MM.1S (cell line): ENCODE data around the gene CTNNA1.

Experiments
- DNase-seq: peaks from one replicate; pipeline ENCODE4 v3.0.0-alpha.2; 2015
- H2AFZ ChIP-seq: fragments of 300-600 bp; sonication (generic); 2 replicates; pipeline ENCODE4 v1.6.0; 2016; ENCODE audit warnings: antibody characterized with exemption, low read length
- H3F3A ChIP-seq: fragments of 300-600 bp; sonication (generic); 2 replicates; pipeline ENCODE4 v1.6.1; 2016; ENCODE audit warnings: mild to moderate bottlenecking, antibody characterized with exemption, low read length, moderate library complexity, mixed read lengths; ENCODE audit not compliant: insufficient read depth
- H3K27ac ChIP-seq: fragments of 300-600 bp; sonication (generic); 2 replicates; pipeline ENCODE4 v1.5.1; 2016; ENCODE audit warnings: mild to moderate bottlenecking, low read length
- H3K27me3 ChIP-seq: fragments of 300-600 bp; sonication (generic); replicated peaks from 2 replicates; pipeline ENCODE4 v1.6.0; 2016; ENCODE audit warnings: low read length; ENCODE audit not compliant: insufficient read depth
- H3K36me3 ChIP-seq: fragments of 300-600 bp; sonication (generic); replicated peaks from 2 replicates; pipeline ENCODE4 v1.6.1; 2016; ENCODE audit warnings: mild to moderate bottlenecking, low read length, mixed read lengths; ENCODE audit not compliant: insufficient read depth
- H3K4me1 ChIP-seq: fragments of 300-600 bp; sonication (generic); 2 replicates; pipeline ENCODE4 v1.6.1; 2016; ENCODE audit warnings: low read length, mixed read lengths
- H3K4me2 ChIP-seq: fragments of 300-600 bp; sonication (generic); 2 replicates; pipeline ENCODE4 v1.6.0; 2016; ENCODE audit warnings: low read depth, low read length
- H3K4me3 ChIP-seq: fragments of 300-600 bp; sonication (generic); 2 replicates; pipeline ENCODE4 v1.5.1; 2016; ENCODE audit warnings: low read length, mixed read lengths
- H3K79me2 ChIP-seq: fragments of 300-600 bp; sonication (generic); 2 replicates; pipeline ENCODE4 v1.6.1; 2016; ENCODE audit warnings: mixed run types, low read length, mixed read lengths
- H3K9ac ChIP-seq: fragments of 300-600 bp; sonication (generic); 2 replicates; pipeline ENCODE4 v1.6.1; 2016; ENCODE audit warnings: low read length, mixed read lengths
- H3K9me2 ChIP-seq: fragments of 300-600 bp; sonication (generic); replicated peaks from 2 replicates; pipeline ENCODE4 v1.6.1; 2016; ENCODE audit warnings: mild to moderate bottlenecking, low read length, mixed read lengths; ENCODE audit not compliant: insufficient read depth
- H3K9me3 ChIP-seq: fragments of 300-600 bp; sonication (generic); replicated peaks from 2 replicates; pipeline ENCODE4 v1.6.1; 2016; ENCODE audit warnings: mild to moderate bottlenecking, low read length, mixed read lengths; ENCODE audit not compliant: insufficient read depth
- H4K20me1 ChIP-seq: fragments of 300-600 bp; sonication (generic); 2 replicates; pipeline ENCODE4 v1.6.1; 2016; ENCODE audit warnings: mild to moderate bottlenecking, low read length, moderate library complexity, mixed read lengths; ENCODE audit not compliant: insufficient read depth
- EZH2 ChIP-seq: fragments of 300-600 bp; sonication (generic); optimal IDR thresholded peaks from 2 replicates; pipeline ENCODE3; 2017; ENCODE audit warnings: low read depth, mild to moderate bottlenecking, antibody characterized with exemption, low read length, mixed read lengths
- EZH2phosphoT487 ChIP-seq: fragments of 300-600 bp; sonication (generic); IDR thresholded peaks from 2 replicates; pipeline ENCODE4 v1.6.1; 2018; ENCODE audit warnings: antibody characterized with exemption, low read length
- TF ChIP-seq, protein P1 (sequence below): fragments of 300-600 bp; sonication (generic); IDR thresholded peaks from 2 replicates; pipeline ENCODE4 v1.5.1; 2016; ENCODE audit warnings: antibody characterized with exemption, low read length, mixed read lengths

The CTNNA1 gene

DNA sequence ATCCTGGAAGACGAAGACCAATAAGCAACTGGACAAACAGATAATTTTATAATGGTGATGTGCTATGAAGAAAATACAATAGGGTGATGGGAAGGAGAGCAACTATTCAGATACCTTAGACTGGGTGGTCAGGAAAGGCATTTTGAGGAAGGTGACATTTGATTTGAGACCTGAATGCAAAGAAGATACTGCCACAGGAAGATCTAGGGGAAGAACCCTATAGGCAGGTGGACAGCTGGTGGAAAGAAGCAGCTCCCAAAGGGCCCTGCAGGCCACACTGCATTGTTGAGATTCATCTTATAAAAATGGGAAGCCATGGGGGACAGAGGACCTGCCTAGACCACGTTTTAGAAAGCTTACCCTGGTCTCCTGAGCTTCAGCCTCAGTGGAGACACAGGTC lies 19.7 kb upstream of the CTNNA1 start:
- Histone ChIP-seq H3K4me1 (no peaks in the 10 kb centered on the region), H4K20me1 (no peaks in the 10 kb centered on the region), H3K9me2 (no peaks in the 10 kb centered on the region), H3F3A (no peaks in the 10 kb centered on the region), H3K4me2 (no peak overlapping the region), H3K36me3 (no peaks in the 10 kb centered on the region), H3K9ac (no peak overlapping the region), H3K27me3 (no peaks in the 10 kb centered on the region), H3K9me3 (no peaks in the 10 kb centered on the region), H3K4me3 (no peak overlapping the region), H2AFZ (no peak overlapping the region), H3K27ac (no peak overlapping the region), H3K79me2 (no peaks in the 10 kb centered on the region)
- no peak for DNase-seq
- TF ChIP-seq EZH2phosphoT487 (no peak), EZH2 (no peak)
- TF ChIP-seq, protein P1, sequence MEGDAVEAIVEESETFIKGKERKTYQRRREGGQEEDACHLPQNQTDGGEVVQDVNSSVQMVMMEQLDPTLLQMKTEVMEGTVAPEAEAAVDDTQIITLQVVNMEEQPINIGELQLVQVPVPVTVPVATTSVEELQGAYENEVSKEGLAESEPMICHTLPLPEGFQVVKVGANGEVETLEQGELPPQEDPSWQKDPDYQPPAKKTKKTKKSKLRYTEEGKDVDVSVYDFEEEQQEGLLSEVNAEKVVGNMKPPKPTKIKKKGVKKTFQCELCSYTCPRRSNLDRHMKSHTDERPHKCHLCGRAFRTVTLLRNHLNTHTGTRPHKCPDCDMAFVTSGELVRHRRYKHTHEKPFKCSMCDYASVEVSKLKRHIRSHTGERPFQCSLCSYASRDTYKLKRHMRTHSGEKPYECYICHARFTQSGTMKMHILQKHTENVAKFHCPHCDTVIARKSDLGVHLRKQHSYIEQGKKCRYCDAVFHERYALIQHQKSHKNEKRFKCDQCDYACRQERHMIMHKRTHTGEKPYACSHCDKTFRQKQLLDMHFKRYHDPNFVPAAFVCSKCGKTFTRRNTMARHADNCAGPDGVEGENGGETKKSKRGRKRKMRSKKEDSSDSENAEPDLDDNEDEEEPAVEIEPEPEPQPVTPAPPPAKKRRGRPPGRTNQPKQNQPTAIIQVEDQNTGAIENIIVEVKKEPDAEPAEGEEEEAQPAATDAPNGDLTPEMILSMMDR: no peak

DNA sequence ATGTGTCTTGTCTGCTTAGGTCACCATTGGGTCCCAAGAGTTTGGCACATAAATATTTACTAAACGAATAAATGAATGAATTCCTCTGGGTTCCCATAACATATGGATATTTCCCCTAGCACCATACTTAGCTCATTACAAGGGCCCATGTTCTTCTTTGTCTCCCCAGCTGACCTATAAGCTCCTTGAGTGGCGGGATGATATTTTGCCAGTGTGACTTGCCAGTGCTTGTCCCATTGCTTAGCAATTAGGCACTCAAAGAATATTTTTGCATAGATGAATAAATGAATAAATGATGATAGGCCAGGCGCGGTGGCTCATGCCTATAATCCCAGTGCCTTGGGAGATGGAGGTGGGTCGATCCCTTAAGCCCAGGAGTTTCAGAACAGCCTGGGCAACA lies 16.9 kb upstream of the CTNNA1 start:
- no peak for DNase-seq
- no peak overlapping the region for H3K27ac ChIP-seq
- no peak overlapping the region for H3K9ac ChIP-seq
- no peak for TF ChIP-seq EZH2phosphoT487
- TF ChIP-seq EZH2: no peak
- TF ChIP-seq, protein P1: no peak
- no peak overlapping the region for H3K4me2 ChIP-seq
- no peaks in the 10 kb centered on the region for H3K27me3 ChIP-seq
- H3K9me3 ChIP-seq: no peaks in the 10 kb centered on the region
- no peaks in the 10 kb centered on the region for H3K9me2 ChIP-seq
- H3K4me3 ChIP-seq: no peak overlapping the region
- no peaks in the 10 kb centered on the region for H3K79me2 ChIP-seq
- H3K36me3 ChIP-seq: no peaks in the 10 kb centered on the region
- H4K20me1 ChIP-seq: no peaks in the 10 kb centered on the region
- peaks cover 3% of the 10 kb centered on the region for H3F3A ChIP-seq
- H2AFZ ChIP-seq: no peak overlapping the region
- peaks cover 3% of the 10 kb centered on the region for H3K4me1 ChIP-seq

DNA sequence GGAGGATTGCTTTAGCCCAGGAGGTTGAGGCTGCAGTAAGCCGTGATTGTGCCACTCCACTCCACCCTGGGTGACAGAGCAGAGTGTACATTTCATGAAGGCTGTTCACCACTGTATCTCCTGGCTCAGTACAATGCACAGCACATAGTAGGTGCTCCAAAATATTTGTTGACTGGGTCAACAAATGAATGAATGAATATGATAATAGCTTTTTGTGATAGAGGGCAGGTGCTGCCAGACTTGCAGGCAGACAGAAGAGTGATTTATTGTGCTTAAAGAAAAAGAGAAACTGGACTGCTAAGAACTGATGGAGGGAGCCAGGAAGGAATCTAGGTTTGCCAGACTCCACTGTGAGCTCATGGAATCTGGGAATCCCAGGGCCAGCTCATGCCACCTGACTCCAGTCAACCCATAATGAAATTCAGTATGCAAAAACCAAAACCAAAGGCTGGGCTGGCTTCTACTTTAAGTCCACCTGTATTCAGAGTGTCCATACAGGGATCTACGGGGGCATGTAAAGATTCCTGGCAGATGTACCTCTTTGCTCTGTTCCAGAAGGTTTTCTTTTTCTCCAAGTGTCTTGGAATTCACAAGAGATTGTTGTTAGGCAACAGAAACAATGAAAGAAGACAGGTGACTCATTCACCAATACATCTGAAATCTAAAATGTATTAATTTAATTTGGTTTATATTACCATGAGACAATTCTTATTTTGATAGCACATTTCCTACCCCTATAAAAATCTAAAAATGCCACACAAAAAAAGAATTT lies 15.5 kb upstream of the CTNNA1 start:
- TF ChIP-seq EZH2 (no peak), EZH2phosphoT487 (no peak)
- TF ChIP-seq, protein P1: no peak
- Histone ChIP-seq H3K27me3 (no peaks in the 10 kb centered on the region), H3F3A (peaks cover 14% of the 10 kb centered on the region), H3K27ac (no peak overlapping the region), H3K79me2 (no peaks in the 10 kb centered on the region), H3K9me2 (no peaks in the 10 kb centered on the region), H2AFZ (no peak overlapping the region), H4K20me1 (no peaks in the 10 kb centered on the region), H3K4me3 (no peak overlapping the region), H3K9ac (no peak overlapping the region), H3K9me3 (no peaks in the 10 kb centered on the region), H3K4me2 (no peak overlapping the region), H3K36me3 (no peaks in the 10 kb centered on the region), H3K4me1 (peaks cover 10% of the 10 kb centered on the region)
- no peak for DNase-seq
